Mucosa of descending colon (tissue), 3 donors: Measurements from ENCODE around the gene OCLN. TPM values are rescaled to one million over a fixed set of nuclear protein-coding genes. Genes with fewer than 3 reads are reported as not detected.
"Not testable (repeated sequence)": the region's sequence is repeated elsewhere in the genome, so short reads cannot be mapped to it uniquely, and the experiment has no call there.

ENCODE experiments used
- ATAC-seq: fragments of 200-7000 bp; cut with Tn5 transposase; one replicate; pipeline ENCODE4 v1.9.1; 2020; ENCODE audit warnings: mild to moderate bottlenecking, moderate library complexity
- DNase-seq, 3 donors: peaks; one replicate each; pipeline ENCODE4 v3.0.0-alpha.2; 2020
- H3K36me3 ChIP-seq: fragments of 200-600 bp; one replicate; pipeline ENCODE4 v1.8.0; 2021; ENCODE audit warnings: low read depth, mild to moderate bottlenecking
- H3K4me1 ChIP-seq: fragments of 200-600 bp; one replicate; pipeline ENCODE4 v1.8.0; 2021; ENCODE audit warnings: low read depth, mild to moderate bottlenecking
- H3K4me3 ChIP-seq: fragments of 200-600 bp; one replicate; pipeline ENCODE4 v1.8.0; 2021; ENCODE audit warnings: mild to moderate bottlenecking
- H3K9me3 ChIP-seq: fragments of 200-600 bp; one replicate; pipeline ENCODE4 v1.8.0; 2021; ENCODE audit warnings: mild to moderate bottlenecking
- CTCF ChIP-seq: fragments of 200-600 bp; IDR thresholded peaks from one replicate; pipeline ENCODE4 v1.8.0; 2022; ENCODE audit warnings: antibody characterized with exemption, mild to moderate bottlenecking
- intact Hi-C, 2 donors: fragments of 100-400 bp; cut with DNase I in 1 of 2; cut with micrococcal nuclease in 1 of 2; formaldehyde crosslinking; loops; one replicate each; pipeline versions ENCODE4 v1.11.0 to v1.11.1; 2022; cut with DNase I, micrococcal nuclease
- total RNA-seq, 3 donors: library from RNA; stranded (reverse); fragmentation: NEBNext Ultra II Directional in 2 of 3; extraction: Animal tissue kit (Norgen Biotek cat#: 25700) in 2 of 3; gene quantifications; one replicate each; pipeline versions ENCODE4 v1.2.1 to v1.2.4, GENCODE V29; 2021 to 2023
- donor health status: DM: no; HTN: no; CAD: no; lungs with moderate emphysema.
- donor health status: DM: no; HTN: no; CAD: no.
- donor health status: DM: no; HTN: yes; CAD: no.

OCLN gene
- total RNA-seq, 3 donors from 2014 or later = 50.2 to 134 (median 130) TPM

GRCh38 chr5:69454460-69455249, 37.9 kb upstream of the OCLN start:
- no peak overlapping the region for H3K4me3 ChIP-seq
- TF ChIP-seq CTCF = no peak
- H3K9me3 ChIP-seq = no peaks in the 10 kb centered on the region
- intact Hi-C loops = no loop called here
- DNase-seq (peak; percentile 49 to 62 (median 50)), ATAC-seq (peak; percentile 89)
- H3K36me3 ChIP-seq = no peaks in the 10 kb centered on the region
- H3K4me1 ChIP-seq = peaks cover 4% of the 10 kb centered on the region

- ATAC-seq, H3K4me1 ChIP-seq, H3K36me3 ChIP-seq, H3K9me3 ChIP-seq, H3K4me3 ChIP-seq, DNase-seq, intact Hi-C loops: not testable (repeated sequence)
Measured at GRCh38 chr5:69455428-69455988, 37.1 kb upstream of the OCLN start.

- Histone ChIP-seq H3K9me3 (no peaks in the 10 kb centered on the region), H3K4me1 (no peaks in the 10 kb centered on the region), H3K4me3 (no peak overlapping the region), H3K36me3 (no peaks in the 10 kb centered on the region)
- no peak for TF ChIP-seq CTCF
- intact Hi-C loops = no loop called here
- DNase-seq (no peak), ATAC-seq (no peak)
Measured at GRCh38 chr5:69462170-69462569, 30.4 kb upstream of the OCLN start.

- ATAC-seq, H3K4me3 ChIP-seq, intact Hi-C loops: not testable (repeated sequence)
Measured at GRCh38 chr5:69466375-69466774, 26.2 kb upstream of the OCLN start.

GRCh38 chr5:69467442-69468225, 25.0 kb upstream of the OCLN start:
- Histone ChIP-seq H3K4me3 (no peak overlapping the region), H3K4me1 (no peaks in the 10 kb centered on the region), H3K36me3 (no peaks in the 10 kb centered on the region), H3K9me3 (no peaks in the 10 kb centered on the region)
- no peak for DNase-seq
- no peak for ATAC-seq
- no peak for TF ChIP-seq CTCF
- intact Hi-C loops = no loop called here

More at GRCh38 chr5:69466375-69466774, 26.2 kb upstream of the OCLN start:
- H3K9me3 ChIP-seq, H3K4me1 ChIP-seq, H3K36me3 ChIP-seq, DNase-seq: not testable (repeated sequence)

- no peak for TF ChIP-seq CTCF
- intact Hi-C loops = no loop called here
- DNase-seq (no peak), ATAC-seq (no peak)
- Histone ChIP-seq H3K4me1 (no peaks in the 10 kb centered on the region), H3K9me3 (no peaks in the 10 kb centered on the region), H3K36me3 (no peaks in the 10 kb centered on the region), H3K4me3 (no peak overlapping the region)
Measured at GRCh38 chr5:69468631-69469030, 24.0 kb upstream of the OCLN start.

- not testable (repeated sequence) for H3K4me3 ChIP-seq
Measured at GRCh38 chr5:69471516-69471915, 21.1 kb upstream of the OCLN start.

GRCh38 chr5:69472535-69473143, 20.0 kb upstream of the OCLN start:
- H3K36me3 ChIP-seq, intact Hi-C loops, DNase-seq, H3K4me3 ChIP-seq, H3K4me1 ChIP-seq, H3K9me3 ChIP-seq: not testable (repeated sequence)
- peak; percentile 31 for ATAC-seq

More at GRCh38 chr5:69471516-69471915, 21.1 kb upstream of the OCLN start:
- ATAC-seq, H3K36me3 ChIP-seq, H3K4me1 ChIP-seq, H3K9me3 ChIP-seq, DNase-seq, intact Hi-C loops: not testable (repeated sequence)
